ENCODE measurements around the gene PWWP3B. TPM values are rescaled to one million over a fixed set of nuclear protein-coding genes. Genes with fewer than 3 reads are reported as not detected.

The PWWP3B gene
- polyA plus RNA-seq, 1 of the 3 experiments (the other 2 are of a cell fraction): not detected

DNA sequence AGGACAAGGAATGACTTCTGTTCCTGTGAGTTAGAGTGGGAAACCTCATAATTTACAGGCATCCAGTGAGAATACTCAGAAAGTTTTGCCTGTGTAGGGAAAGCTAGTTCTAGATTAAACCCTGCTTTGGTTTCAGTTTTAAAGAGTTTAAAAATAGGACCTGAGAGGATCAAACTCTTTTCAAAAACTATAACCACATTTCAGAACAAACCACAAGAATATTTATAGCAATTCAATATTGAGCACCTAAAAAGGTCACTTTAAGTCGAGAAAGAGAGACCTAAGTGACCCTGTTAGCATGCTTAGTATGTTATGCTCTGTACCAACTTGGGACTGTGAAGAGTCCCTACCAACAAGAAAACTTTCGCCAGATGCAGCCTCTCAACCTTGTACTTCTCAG, 17.4 kb upstream of the PWWP3B start:
- no peak for DNase-seq
- POLR2A ChIA-PET: no interaction called here
- no peaks in the 10 kb centered on the region for H3K27me3 ChIP-seq (ENCODE audit: insufficient read depth)
- no peaks in the 10 kb centered on the region for H3F3A ChIP-seq (replicated peaks; ENCODE audit: insufficient read depth)
- no peaks in the 10 kb centered on the region for H3K79me2 ChIP-seq (ENCODE audit: insufficient read depth)
- no peaks in the 10 kb centered on the region for H3K9me3 ChIP-seq
- TF ChIP-seq SMC3 (IDR thresholded peaks at IDR 0.05; ENCODE audit: low read depth, low read length) (no peak), ELF1 (IDR thresholded peaks at IDR 0.05) (no peak), NRF1 (IDR thresholded peaks at IDR 0.05; ENCODE audit: low read depth, low read length) (no peak)
- no peak overlapping the region for H3K4me2 ChIP-seq
- no peaks in the 10 kb centered on the region for H3K4me1 ChIP-seq (ENCODE audit: control insufficient read depth in 1 of 2, insufficient read depth in 2 of 2, low read depth in 1 of 2, low read length in 1 of 2)
- no peak overlapping the region for H3K27ac ChIP-seq (ENCODE audit: low read depth in 2 of 2, low read length in 1 of 2)
- no peaks in the 10 kb centered on the region for H3K9me2 ChIP-seq
- 0% methylated on average over 2 of the region's 2 CpGs for WGBS (ENCODE audit: low lambda C conversion rate)
- H4K20me1 ChIP-seq (ENCODE audit: insufficient read depth): no peaks in the 10 kb centered on the region
- H2AFZ ChIP-seq (ENCODE audit: low read depth): no peak overlapping the region
- H3K9ac ChIP-seq: no peak overlapping the region
- no peak overlapping the region for H3K4me3 ChIP-seq (ENCODE audit: low read depth in 2 of 2, low read length in 1 of 2)
- H3K36me3 ChIP-seq (replicated peaks in 1 of 2; ENCODE audit: control insufficient read depth in 1 of 2, insufficient read depth in 2 of 2, low read length in 1 of 2): no peaks in the 10 kb centered on the region
- CTCF ChIA-PET: no interaction called here

GRCh38 chrX:106159861-106160282, 8.2 kb upstream of the PWWP3B start:
- TF ChIP-seq, protein P1, sequence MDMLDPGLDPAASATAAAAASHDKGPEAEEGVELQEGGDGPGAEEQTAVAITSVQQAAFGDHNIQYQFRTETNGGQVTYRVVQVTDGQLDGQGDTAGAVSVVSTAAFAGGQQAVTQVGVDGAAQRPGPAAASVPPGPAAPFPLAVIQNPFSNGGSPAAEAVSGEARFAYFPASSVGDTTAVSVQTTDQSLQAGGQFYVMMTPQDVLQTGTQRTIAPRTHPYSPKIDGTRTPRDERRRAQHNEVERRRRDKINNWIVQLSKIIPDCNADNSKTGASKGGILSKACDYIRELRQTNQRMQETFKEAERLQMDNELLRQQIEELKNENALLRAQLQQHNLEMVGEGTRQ (IDR thresholded peaks at IDR 0.05; ENCODE audit: borderline replicate concordance, low read depth, low read length): no peak
- TF ChIP-seq, protein P2, sequence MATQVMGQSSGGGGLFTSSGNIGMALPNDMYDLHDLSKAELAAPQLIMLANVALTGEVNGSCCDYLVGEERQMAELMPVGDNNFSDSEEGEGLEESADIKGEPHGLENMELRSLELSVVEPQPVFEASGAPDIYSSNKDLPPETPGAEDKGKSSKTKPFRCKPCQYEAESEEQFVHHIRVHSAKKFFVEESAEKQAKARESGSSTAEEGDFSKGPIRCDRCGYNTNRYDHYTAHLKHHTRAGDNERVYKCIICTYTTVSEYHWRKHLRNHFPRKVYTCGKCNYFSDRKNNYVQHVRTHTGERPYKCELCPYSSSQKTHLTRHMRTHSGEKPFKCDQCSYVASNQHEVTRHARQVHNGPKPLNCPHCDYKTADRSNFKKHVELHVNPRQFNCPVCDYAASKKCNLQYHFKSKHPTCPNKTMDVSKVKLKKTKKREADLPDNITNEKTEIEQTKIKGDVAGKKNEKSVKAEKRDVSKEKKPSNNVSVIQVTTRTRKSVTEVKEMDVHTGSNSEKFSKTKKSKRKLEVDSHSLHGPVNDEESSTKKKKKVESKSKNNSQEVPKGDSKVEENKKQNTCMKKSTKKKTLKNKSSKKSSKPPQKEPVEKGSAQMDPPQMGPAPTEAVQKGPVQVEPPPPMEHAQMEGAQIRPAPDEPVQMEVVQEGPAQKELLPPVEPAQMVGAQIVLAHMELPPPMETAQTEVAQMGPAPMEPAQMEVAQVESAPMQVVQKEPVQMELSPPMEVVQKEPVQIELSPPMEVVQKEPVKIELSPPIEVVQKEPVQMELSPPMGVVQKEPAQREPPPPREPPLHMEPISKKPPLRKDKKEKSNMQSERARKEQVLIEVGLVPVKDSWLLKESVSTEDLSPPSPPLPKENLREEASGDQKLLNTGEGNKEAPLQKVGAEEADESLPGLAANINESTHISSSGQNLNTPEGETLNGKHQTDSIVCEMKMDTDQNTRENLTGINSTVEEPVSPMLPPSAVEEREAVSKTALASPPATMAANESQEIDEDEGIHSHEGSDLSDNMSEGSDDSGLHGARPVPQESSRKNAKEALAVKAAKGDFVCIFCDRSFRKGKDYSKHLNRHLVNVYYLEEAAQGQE (IDR thresholded peaks at IDR 0.05; ENCODE audit: low read depth, low read length): no peak
- no peak for TF ChIP-seq MXI1 (IDR thresholded peaks at IDR 0.05; ENCODE audit: low read depth, low read length)
- TF ChIP-seq EZH2phosphoT487 (IDR thresholded peaks at IDR 0.05; ENCODE audit: borderline replicate concordance, low read depth): no peak
- TF ChIP-seq GATA2 (CRISPR knock-in tag; IDR thresholded peaks at IDR 0.05): no peak
- TF ChIP-seq POLR2AphosphoS5 (IDR thresholded peaks at IDR 0.05; ENCODE audit: low read depth, low read length): no peak
- no peak for TF ChIP-seq SMC3 (IDR thresholded peaks at IDR 0.05; ENCODE audit: low read depth, low read length)
- TF ChIP-seq, protein P3, sequence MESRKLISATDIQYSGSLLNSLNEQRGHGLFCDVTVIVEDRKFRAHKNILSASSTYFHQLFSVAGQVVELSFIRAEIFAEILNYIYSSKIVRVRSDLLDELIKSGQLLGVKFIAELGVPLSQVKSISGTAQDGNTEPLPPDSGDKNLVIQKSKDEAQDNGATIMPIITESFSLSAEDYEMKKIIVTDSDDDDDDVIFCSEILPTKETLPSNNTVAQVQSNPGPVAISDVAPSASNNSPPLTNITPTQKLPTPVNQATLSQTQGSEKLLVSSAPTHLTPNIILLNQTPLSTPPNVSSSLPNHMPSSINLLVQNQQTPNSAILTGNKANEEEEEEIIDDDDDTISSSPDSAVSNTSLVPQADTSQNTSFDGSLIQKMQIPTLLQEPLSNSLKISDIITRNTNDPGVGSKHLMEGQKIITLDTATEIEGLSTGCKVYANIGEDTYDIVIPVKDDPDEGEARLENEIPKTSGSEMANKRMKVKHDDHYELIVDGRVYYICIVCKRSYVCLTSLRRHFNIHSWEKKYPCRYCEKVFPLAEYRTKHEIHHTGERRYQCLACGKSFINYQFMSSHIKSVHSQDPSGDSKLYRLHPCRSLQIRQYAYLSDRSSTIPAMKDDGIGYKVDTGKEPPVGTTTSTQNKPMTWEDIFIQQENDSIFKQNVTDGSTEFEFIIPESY (IDR thresholded peaks at IDR 0.05; ENCODE audit: borderline replicate concordance, low read depth): no peak
- TF ChIP-seq SIN3A (IDR thresholded peaks at IDR 0.05; ENCODE audit: borderline replicate concordance, low read depth, low read length): no peak
- TF ChIP-seq FOXJ3 (CRISPR knock-in tag; IDR thresholded peaks at IDR 0.05): no peak
- TF ChIP-seq, protein P4, sequence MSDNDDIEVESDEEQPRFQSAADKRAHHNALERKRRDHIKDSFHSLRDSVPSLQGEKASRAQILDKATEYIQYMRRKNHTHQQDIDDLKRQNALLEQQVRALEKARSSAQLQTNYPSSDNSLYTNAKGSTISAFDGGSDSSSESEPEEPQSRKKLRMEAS (IDR thresholded peaks at IDR 0.05; ENCODE audit: low read depth): no peak
- TF ChIP-seq YY1 (IDR thresholded peaks at IDR 0.05; ENCODE audit: low read depth): no peak
- no peak for TF ChIP-seq TAF1 (IDR thresholded peaks at IDR 0.05; ENCODE audit: borderline replicate concordance, low read depth, low read length)
- TF ChIP-seq, protein P5, sequence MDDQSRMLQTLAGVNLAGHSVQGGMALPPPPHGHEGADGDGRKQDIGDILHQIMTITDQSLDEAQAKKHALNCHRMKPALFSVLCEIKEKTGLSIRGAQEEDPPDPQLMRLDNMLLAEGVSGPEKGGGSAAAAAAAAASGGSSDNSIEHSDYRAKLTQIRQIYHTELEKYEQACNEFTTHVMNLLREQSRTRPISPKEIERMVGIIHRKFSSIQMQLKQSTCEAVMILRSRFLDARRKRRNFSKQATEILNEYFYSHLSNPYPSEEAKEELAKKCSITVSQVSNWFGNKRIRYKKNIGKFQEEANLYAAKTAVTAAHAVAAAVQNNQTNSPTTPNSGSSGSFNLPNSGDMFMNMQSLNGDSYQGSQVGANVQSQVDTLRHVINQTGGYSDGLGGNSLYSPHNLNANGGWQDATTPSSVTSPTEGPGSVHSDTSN (IDR thresholded peaks at IDR 0.05): no peak
- TF ChIP-seq USF1 (IDR thresholded peaks at IDR 0.05; ENCODE audit: borderline replicate concordance, low read depth): no peak
- no peak overlapping the region for H3K9ac ChIP-seq
- no peaks in the 10 kb centered on the region; the same call in 1 of the 2 replicates for H3K27me3 ChIP-seq (ENCODE audit: insufficient read depth)
- H2AFZ ChIP-seq (ENCODE audit: low read depth): no peak overlapping the region
- no peaks in the 10 kb centered on the region for H3K79me2 ChIP-seq (ENCODE audit: insufficient read depth)
- DNase-seq: no peak
- H3K9me3 ChIP-seq: no peaks in the 10 kb centered on the region
- POLR2A ChIA-PET: no interaction called here
- no peaks in the 10 kb centered on the region for H4K20me1 ChIP-seq (ENCODE audit: insufficient read depth)
- no peak overlapping the region for H3K4me2 ChIP-seq
- H3F3A ChIP-seq (replicated peaks; ENCODE audit: insufficient read depth): no peaks in the 10 kb centered on the region
- no peaks in the 10 kb centered on the region for H3K4me1 ChIP-seq (ENCODE audit: control insufficient read depth in 1 of 2, insufficient read depth in 2 of 2, low read depth in 1 of 2, low read length in 1 of 2)
- H3K4me3 ChIP-seq (ENCODE audit: low read depth in 2 of 2, low read length in 1 of 2): no peak overlapping the region
- CTCF ChIA-PET: interaction anchor here (1.9 kb wide), 1 partner anchor 10 kb away, joined by 6 read pairs; no protein-coding TSS in a partner anchor
- H3K27ac ChIP-seq (ENCODE audit: low read depth in 2 of 2, low read length in 1 of 2): no peak overlapping the region
- no peaks in the 10 kb centered on the region for H3K36me3 ChIP-seq (replicated peaks in 1 of 2; ENCODE audit: control insufficient read depth in 1 of 2, insufficient read depth in 2 of 2, low read length in 1 of 2)
- H3K9me2 ChIP-seq: no peaks in the 10 kb centered on the region

All from SK-N-SH (cell line).